ENCODE data around the gene HELQ. TPM values are rescaled to one million over a fixed set of nuclear protein-coding genes. Genes with fewer than 3 reads are reported as not detected.

Gene HELQ
- total and polyA plus RNA-seq, 9 of the 15 experiments (the other 6 are each of a cell fraction or from before 2014, with no cell fraction given), result 3.5 to 15.2 (median 11.9) TPM

GRCh38 chr4:83486457-83487129 lies 31.0 kb upstream of the HELQ start (continued):
- TF ChIP-seq CHAMP1 (IDR thresholded peaks at IDR 0.05) (no peak), CBX3 (IDR thresholded peaks at IDR 0.05; ENCODE audit: borderline replicate concordance in 1 of 2, low read length in 2 of 2) (no peak), NFIX (CRISPR knock-in tag; IDR thresholded peaks at IDR 0.05; ENCODE audit: low read depth) (no peak), PHB (CRISPR knock-in tag; IDR thresholded peaks at IDR 0.05) (no peak), IFI16 (CRISPR knock-in tag; IDR thresholded peaks at IDR 0.05) (no peak), ZNF124 (CRISPR knock-in tag; IDR thresholded peaks at IDR 0.05) (no peak), ZC3H8 (IDR thresholded peaks at IDR 0.05) (no peak), ZNF436 (CRISPR knock-in tag; IDR thresholded peaks at IDR 0.05) (no peak), ESRRB (CRISPR knock-in tag; IDR thresholded peaks at IDR 0.05; ENCODE audit: borderline replicate concordance) (no peak), E2F8 (IDR thresholded peaks at IDR 0.05; ENCODE audit: low read depth, partially characterized antibody) (no peak), SMARCA5 (IDR thresholded peaks at IDR 0.05) (no peak), FOXA3 (CRISPR knock-in tag; conservative IDR thresholded peaks at IDR 0.05 in 1 of 2, IDR thresholded peaks at IDR 0.05 in 1 of 2) (no peak), RUNX1 (IDR thresholded peaks at IDR 0.05; ENCODE audit: low read depth) (no peak), ZNF175 (CRISPR knock-in tag; IDR thresholded peaks at IDR 0.05; ENCODE audit: low read depth) (no peak), XRCC5 (IDR thresholded peaks at IDR 0.05; ENCODE audit: low read depth, low read length) (no peak)
- TF ChIP-seq, protein P1, sequence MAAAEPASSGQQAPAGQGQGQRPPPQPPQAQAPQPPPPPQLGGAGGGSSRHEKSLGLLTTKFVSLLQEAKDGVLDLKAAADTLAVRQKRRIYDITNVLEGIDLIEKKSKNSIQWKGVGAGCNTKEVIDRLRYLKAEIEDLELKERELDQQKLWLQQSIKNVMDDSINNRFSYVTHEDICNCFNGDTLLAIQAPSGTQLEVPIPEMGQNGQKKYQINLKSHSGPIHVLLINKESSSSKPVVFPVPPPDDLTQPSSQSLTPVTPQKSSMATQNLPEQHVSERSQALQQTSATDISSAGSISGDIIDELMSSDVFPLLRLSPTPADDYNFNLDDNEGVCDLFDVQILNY (CRISPR knock-in tag; IDR thresholded peaks at IDR 0.05), result no peak
- TF ChIP-seq, protein P2, sequence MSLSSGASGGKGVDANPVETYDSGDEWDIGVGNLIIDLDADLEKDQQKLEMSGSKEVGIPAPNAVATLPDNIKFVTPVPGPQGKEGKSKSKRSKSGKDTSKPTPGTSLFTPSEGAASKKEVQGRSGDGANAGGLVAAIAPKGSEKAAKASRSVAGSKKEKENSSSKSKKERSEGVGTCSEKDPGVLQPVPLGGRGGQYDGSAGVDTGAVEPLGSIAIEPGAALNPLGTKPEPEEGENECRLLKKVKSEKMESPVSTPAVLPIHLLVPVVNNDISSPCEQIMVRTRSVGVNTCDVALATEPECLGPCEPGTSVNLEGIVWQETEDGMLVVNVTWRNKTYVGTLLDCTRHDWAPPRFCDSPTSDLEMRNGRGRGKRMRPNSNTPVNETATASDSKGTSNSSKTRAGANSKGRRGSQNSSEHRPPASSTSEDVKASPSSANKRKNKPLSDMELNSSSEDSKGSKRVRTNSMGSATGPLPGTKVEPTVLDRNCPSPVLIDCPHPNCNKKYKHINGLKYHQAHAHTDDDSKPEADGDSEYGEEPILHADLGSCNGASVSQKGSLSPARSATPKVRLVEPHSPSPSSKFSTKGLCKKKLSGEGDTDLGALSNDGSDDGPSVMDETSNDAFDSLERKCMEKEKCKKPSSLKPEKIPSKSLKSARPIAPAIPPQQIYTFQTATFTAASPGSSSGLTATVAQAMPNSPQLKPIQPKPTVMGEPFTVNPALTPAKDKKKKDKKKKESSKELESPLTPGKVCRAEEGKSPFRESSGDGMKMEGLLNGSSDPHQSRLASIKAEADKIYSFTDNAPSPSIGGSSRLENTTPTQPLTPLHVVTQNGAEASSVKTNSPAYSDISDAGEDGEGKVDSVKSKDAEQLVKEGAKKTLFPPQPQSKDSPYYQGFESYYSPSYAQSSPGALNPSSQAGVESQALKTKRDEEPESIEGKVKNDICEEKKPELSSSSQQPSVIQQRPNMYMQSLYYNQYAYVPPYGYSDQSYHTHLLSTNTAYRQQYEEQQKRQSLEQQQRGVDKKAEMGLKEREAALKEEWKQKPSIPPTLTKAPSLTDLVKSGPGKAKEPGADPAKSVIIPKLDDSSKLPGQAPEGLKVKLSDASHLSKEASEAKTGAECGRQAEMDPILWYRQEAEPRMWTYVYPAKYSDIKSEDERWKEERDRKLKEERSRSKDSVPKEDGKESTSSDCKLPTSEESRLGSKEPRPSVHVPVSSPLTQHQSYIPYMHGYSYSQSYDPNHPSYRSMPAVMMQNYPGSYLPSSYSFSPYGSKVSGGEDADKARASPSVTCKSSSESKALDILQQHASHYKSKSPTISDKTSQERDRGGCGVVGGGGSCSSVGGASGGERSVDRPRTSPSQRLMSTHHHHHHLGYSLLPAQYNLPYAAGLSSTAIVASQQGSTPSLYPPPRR (CRISPR knock-in tag; IDR thresholded peaks at IDR 0.05; ENCODE audit: borderline replicate concordance), result no peak

Data from K562 (cell line).